Subcutaneous abdominal adipose tissue (tissue), 5 donors: ENCODE measurements around the gene GLB1L2.

Source experiments
- H3K27ac ChIP-seq: one replicate; pipeline ENCODE4 v1.7.0; 2013; ENCODE audit warnings: low read depth, mild to moderate bottlenecking, inconsistent platforms, low read length, moderate library complexity
- H3K27me3 ChIP-seq, 5 donors: one replicate each; pipeline ENCODE4 v1.7.0; 2013; ENCODE audit warnings: low read length in 5 of 5, inconsistent platforms in 1 of 5; ENCODE audit not compliant: control insufficient read depth in 5 of 5, insufficient read depth in 4 of 5
- H3K36me3 ChIP-seq, 5 donors: one replicate each; pipeline ENCODE4 v1.7.0; 2013; ENCODE audit warnings: low read length in 5 of 5; ENCODE audit not compliant: control insufficient read depth in 5 of 5, insufficient read depth in 5 of 5
- H3K4me1 ChIP-seq, 5 donors: one replicate each; pipeline ENCODE4 v1.7.0; 2013; ENCODE audit warnings: low read length in 5 of 5, mild to moderate bottlenecking in 3 of 5, moderate library complexity in 1 of 5; ENCODE audit not compliant: control insufficient read depth in 5 of 5, insufficient read depth in 5 of 5
- H3K4me3 ChIP-seq, 5 donors: one replicate each; pipeline ENCODE4 v1.7.0; 2013; ENCODE audit warnings: low read length in 5 of 5, low read depth in 1 of 5
- H3K9ac ChIP-seq, 5 donors: one replicate each; pipeline ENCODE4 v1.7.0; 2013; ENCODE audit warnings: low read length in 5 of 5, mild to moderate bottlenecking in 4 of 5, moderate library complexity in 3 of 5
- H3K9me3 ChIP-seq, 5 donors: one replicate each; pipeline ENCODE4 v1.7.0; 2013; ENCODE audit warnings: low read length in 5 of 5; ENCODE audit not compliant: control insufficient read depth in 5 of 5
- donor health status: healthy.
- donor health status: healthy.
- donor health status: healthy.
- donor health status: healthy.
- donor health status: healthy.

GLB1L2 gene

DNA sequence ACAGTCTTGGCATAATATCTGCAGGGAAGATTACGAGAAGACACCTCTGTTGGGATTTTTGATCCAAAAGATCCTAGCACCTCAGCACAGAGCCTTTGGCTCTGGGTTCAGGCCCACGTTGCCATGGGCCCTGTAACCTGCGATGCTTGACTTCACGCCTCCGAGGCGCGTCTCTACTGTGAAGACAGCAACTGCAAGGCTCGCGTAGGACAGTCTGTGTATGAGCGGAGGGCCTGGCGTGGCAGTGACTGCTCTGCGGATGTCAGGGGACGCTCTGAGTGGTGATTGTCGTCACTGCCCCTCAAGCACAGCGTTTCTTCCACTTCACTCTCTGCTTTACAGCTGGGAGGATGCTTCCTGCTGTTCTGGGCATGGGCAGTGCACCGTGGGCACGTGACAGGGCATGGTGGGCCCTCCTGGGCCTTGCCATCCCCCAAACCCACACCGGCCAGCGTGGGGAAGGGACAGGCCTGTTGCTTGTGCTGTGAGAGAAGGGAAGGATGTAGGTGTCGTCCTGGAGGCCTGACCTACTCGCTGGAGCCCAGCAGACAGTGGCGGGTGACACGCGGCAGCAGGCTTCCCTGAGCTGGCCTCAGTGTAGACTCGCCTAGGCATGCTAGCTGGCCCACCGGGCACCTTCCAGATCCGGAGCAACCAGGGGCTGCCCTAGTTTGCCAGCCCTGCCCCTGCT lies 26.5 kb downstream of the GLB1L2 start:
- no peaks in the 10 kb centered on the region for H3K9me3 ChIP-seq
- H3K27me3 ChIP-seq = peaks cover 10 to 22% (median 16%) of the 10 kb centered on the region in 5 donors
- H3K4me3 ChIP-seq = no peak overlapping the region
- no peaks in the 10 kb centered on the region for H3K36me3 ChIP-seq
- H3K9ac ChIP-seq = no peak overlapping the region
- H3K4me1 ChIP-seq = peaks cover 0 to 5% (median 0%) of the 10 kb centered on the region in 5 donors
- no peak overlapping the region for H3K27ac ChIP-seq

DNA sequence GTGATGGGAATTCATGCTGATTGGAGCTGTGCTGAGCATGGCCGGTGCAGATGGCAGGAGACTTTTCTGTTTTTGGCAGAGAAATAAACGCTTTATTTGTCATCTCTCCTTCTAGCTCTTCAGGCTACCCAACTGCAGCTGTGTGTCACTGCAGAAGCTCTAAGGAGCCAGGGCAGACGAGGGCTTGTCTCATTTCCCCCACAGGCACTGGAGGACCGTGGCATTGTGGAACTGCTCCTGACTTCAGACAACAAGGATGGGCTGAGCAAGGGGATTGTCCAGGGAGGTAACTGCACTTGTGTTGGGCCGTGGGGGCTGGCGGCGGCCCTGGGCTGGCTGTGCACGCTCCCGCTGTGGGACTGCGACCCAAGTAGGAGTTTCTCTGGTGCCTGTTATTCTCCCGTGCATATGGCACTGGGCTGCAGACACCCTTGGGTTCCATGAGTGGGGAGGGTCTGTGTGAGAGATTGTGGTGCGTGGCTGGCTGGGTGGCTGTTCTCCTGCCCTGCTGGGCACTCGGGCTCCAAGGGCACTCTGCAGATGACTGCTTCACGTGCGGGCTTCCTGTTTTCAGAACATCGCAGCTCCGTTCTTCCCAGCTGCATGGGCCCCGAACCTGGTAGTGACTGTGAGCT lies 27.2 kb downstream of the GLB1L2 start:
- Histone ChIP-seq H3K27ac (no peak overlapping the region), H3K4me3 (no peak overlapping the region), H3K27me3 (peaks cover 10 to 22% (median 16%) of the 10 kb centered on the region in 5 donors), H3K36me3 (no peaks in the 10 kb centered on the region), H3K9me3 (no peaks in the 10 kb centered on the region), H3K9ac (no peak overlapping the region), H3K4me1 (peaks cover 0 to 5% (median 0%) of the 10 kb centered on the region in 5 donors)

DNA sequence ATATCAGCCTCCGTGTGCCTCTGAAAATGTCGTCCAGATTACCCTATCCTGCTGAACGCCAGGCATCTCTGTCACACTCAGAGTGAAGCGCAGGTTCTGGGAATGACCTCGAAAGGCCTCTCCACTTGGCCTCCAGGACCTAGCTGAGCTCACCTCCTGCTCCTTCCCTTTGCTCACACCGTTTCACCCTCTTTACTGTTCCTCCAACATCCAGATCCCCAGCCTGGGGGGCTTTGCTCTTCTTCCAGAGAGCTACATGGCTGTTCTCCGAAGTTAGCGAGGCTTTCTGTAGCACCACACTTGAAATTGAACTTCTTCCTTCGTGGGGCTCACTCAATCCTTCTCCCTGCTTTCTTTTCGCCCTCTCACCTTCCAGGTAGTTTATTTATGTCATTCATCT lies 27.9 kb downstream of the GLB1L2 start:
- H3K9me3 ChIP-seq = no peaks in the 10 kb centered on the region
- no peak overlapping the region for H3K4me3 ChIP-seq
- peaks cover 0 to 5% (median 0%) of the 10 kb centered on the region in 5 donors for H3K4me1 ChIP-seq
- H3K36me3 ChIP-seq = no peaks in the 10 kb centered on the region
- H3K27ac ChIP-seq = no peak overlapping the region
- H3K27me3 ChIP-seq = peaks cover 10 to 22% (median 19%) of the 10 kb centered on the region in 5 donors
- no peak overlapping the region for H3K9ac ChIP-seq

DNA sequence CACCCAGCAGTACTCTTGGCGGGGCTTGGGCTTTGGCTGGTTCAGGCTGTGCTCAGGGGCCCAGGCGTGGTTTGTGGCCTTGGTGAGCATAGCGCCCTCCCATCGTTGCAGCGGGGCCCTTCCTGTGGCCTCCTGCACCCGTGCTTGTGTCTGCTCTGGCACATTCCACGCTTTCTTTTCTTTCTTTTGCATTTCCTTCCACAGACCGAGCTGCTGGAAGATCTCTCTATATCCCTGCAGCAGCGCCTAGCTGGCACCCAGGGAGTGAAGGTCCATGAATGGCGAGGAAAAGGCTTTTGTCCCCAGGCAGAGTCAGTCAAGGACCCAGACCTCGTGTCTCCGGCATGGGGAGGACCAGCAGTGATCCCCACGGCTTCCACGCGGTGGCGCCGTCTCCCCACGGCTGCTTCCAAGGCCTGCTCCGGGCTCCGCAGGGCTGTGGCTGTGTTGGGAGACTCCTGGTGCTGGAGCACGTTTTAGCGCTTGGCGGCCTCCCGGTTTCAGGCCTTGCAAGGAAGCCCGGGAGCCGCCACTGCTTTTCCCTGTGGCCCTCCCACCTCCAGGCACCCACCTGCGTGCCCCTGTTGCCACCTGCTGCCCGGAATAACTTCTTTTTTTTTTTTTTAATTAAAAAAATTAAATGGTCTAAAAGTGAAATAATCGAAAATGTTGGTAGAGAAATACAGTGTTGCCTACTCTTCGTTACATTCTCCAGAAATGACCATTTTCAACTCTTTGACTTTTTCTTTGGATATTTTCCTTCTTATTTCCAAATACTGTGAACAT lies 28.5 kb downstream of the GLB1L2 start:
- Histone ChIP-seq H3K4me1 (peaks cover 0 to 5% (median 0%) of the 10 kb centered on the region in 5 donors), H3K36me3 (no peaks in the 10 kb centered on the region), H3K27me3 (peaks cover 10 to 28% (median 20%) of the 10 kb centered on the region in 5 donors), H3K9me3 (no peaks in the 10 kb centered on the region), H3K9ac (no peak overlapping the region), H3K4me3 (no peak overlapping the region), H3K27ac (no peak overlapping the region)

DNA sequence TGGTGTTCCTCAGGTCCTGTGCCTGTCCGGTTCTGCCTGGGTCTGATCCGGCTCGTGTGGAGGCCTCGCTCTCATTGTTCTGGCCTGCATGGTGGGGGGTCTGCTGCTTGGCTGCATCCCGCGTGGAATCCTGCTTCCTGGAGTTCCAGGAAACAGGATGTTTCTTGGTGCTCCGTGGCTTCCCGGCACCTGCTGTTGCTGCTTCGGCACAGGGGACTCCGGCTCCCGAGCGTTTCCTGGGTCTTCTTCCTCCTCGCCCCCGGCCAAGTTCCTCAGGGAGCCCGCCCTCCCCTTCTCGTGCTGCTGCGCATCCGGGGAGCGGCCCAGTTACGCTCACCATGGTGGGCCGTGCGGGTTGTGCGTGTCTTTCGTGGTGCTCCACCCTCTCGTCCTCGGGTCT lies 29.9 kb downstream of the GLB1L2 start:
- H3K36me3 ChIP-seq = no peaks in the 10 kb centered on the region
- H3K4me3 ChIP-seq = no peak overlapping the region
- no peak overlapping the region for H3K27ac ChIP-seq
- H3K9ac ChIP-seq = no peak overlapping the region
- no peaks in the 10 kb centered on the region for H3K9me3 ChIP-seq
- peaks cover 10 to 32% (median 25%) of the 10 kb centered on the region in 5 donors for H3K27me3 ChIP-seq
- peaks cover 0 to 5% (median 0%) of the 10 kb centered on the region in 5 donors for H3K4me1 ChIP-seq

DNA sequence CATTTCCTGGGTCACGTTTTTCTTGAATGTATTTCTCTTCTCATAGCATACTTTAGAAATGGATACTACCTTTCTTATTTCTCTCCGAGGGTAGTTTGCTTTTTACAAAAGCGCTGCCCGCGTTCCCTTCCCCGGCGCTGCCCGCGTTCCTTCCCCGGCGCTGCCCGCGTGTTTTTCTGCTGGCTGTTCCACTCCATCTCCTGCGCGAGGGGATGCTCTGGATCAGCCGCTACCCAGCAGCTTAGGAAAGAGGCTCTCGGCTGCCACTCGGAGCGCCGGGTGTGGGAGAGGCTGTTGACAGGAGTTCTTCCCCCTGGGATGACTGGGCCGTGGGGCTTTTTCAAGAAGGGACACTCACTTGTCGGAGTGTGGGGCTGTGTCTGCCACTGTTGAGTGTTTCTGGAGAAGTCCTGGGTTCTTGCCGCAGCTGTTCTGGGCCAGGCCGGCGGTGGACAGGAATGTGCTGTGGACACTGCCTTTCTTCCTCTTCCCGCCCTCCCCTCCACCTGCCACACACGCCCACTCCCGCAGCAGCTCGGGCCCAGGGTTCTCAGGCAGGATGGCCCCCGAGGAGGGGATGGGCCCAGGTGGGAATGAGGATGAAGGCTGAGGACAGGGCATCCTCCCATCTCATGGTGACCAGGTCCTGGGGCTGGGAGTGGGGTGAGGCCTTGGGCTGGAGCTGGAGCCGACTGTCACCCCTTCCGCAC lies 30.6 kb downstream of the GLB1L2 start:
- no peak overlapping the region for H3K4me3 ChIP-seq
- no peak overlapping the region for H3K9ac ChIP-seq
- peaks cover 10 to 32% (median 24%) of the 10 kb centered on the region in 5 donors for H3K27me3 ChIP-seq
- peaks cover 0 to 5% (median 0%) of the 10 kb centered on the region in 5 donors for H3K4me1 ChIP-seq
- no peaks in the 10 kb centered on the region for H3K36me3 ChIP-seq
- no peak overlapping the region for H3K27ac ChIP-seq
- H3K9me3 ChIP-seq = no peaks in the 10 kb centered on the region

DNA sequence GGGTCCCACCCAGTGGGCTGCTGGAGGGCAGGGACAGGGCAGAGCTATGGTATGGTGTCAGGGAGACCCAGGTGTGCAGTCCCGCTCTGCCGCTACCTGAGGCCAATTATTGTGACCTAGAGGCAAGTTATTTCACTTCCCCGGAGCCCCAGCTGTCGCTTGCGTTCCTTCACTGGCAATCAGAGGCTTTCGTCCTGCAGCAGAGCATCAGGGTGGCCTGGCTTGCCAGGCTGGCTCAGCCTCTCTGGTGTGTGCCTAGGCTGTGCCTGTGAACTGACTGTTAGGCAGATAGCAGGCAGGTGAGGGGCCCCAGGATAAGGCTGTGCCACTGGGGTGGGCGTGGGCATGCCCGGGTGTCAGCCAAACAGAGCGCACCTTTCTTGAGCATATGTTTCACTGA lies 31.4 kb downstream of the GLB1L2 start:
- H3K27me3 ChIP-seq = peaks cover 10 to 30% (median 22%) of the 10 kb centered on the region in 5 donors
- H3K4me3 ChIP-seq = no peak overlapping the region

DNA sequence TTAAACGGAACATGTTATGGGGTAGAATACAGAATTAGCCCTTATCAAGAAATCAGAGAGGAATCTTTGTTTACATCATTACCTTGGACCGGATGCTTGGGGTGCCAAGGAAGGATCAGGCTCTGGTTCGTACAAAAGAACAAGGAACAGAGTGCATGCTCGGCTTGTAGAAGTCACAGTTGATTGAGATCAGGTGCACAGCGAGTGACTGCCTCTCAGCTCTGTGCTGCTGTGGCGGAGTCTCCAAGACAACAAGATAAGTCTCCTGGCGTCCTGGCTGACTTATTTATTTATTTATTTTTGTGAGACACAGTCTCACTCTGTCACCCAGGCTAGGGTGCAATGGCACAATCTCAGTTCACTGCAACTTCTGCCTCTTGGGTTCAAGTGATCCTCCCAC lies 31.8 kb downstream of the GLB1L2 start:
- Histone ChIP-seq H3K27me3 (peaks cover 10 to 26% (median 21%) of the 10 kb centered on the region in 5 donors), H3K4me3 (no peak overlapping the region)

More for the DNA sequence above, 31.4 kb downstream of the GLB1L2 start:
- H3K4me1 ChIP-seq = peaks cover 0 to 5% (median 0%) of the 10 kb centered on the region in 5 donors
- H3K27ac ChIP-seq = no peak overlapping the region
- no peaks in the 10 kb centered on the region for H3K9me3 ChIP-seq
- no peak overlapping the region for H3K9ac ChIP-seq
- no peaks in the 10 kb centered on the region for H3K36me3 ChIP-seq

DNA sequence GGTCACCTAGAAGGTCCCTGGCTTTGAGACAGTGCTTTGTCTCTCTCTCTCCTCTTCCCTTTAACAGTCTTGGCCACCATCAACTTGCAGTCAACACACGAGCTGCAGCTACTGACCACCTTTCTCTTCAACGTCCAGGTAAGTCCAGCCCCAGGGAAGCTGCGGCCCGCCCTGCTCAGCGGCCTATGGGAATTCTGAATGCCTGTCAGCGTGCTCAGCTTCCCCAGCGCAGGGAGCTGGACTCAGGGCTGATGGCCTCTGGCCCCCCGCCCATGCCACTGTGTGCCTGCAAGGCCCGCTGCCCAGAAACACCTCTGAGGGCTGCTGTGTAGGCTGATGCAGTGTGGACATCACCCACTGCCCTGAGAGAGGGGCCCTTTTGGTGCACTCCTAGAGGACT lies 32.5 kb downstream of the GLB1L2 start:
- no peaks in the 10 kb centered on the region for H3K9me3 ChIP-seq
- no peak overlapping the region for H3K27ac ChIP-seq
- H3K4me1 ChIP-seq = peaks cover 0 to 5% (median 0%) of the 10 kb centered on the region in 5 donors
- H3K27me3 ChIP-seq = peaks cover 5 to 20% (median 19%) of the 10 kb centered on the region in 5 donors
- no peak overlapping the region for H3K4me3 ChIP-seq
- no peak overlapping the region for H3K9ac ChIP-seq
- H3K36me3 ChIP-seq = no peaks in the 10 kb centered on the region

More for the DNA sequence above, 31.8 kb downstream of the GLB1L2 start:
- no peak overlapping the region for H3K9ac ChIP-seq
- H3K36me3 ChIP-seq = no peaks in the 10 kb centered on the region
- no peaks in the 10 kb centered on the region for H3K9me3 ChIP-seq
- peaks cover 0 to 5% (median 0%) of the 10 kb centered on the region in 5 donors for H3K4me1 ChIP-seq
- no peak overlapping the region for H3K27ac ChIP-seq
